CD8-positive, alpha-beta memory T cell (primary cell): ENCODE measurements around the gene ZEB2. TPM values are rescaled to one million over a fixed set of nuclear protein-coding genes. Genes with fewer than 3 reads are reported as not detected.

Experiments
- CTCF ChIA-PET: fragments of 350-600 bp; sonication (Branson Sonifier 250); formaldehyde crosslinking; loops from one replicate; lab custom pipeline; 2021; ENCODE audit warnings: antibody characterized with exemption; lab: Charles Lee
- POLR2A ChIA-PET: fragments of 350-600 bp; sonication (Branson Sonifier 250); formaldehyde crosslinking; loops from one replicate; lab custom pipeline; 2021; ENCODE audit warnings: antibody characterized with exemption; lab: Charles Lee
- DNase-seq, 5 donors: peaks; one replicate each; pipeline versions ENCODE4 v3.0.0 to v3.0.0-alpha.2; 2020 to 2022; ENCODE audit warnings: mixed read lengths in 1 of 5
- H3K27ac ChIP-seq: one replicate; pipeline ENCODE4 v1.7.0; 2013; ENCODE audit warnings: low read depth, mild to moderate bottlenecking, low read length, moderate library complexity
- H3K27me3 ChIP-seq: 2 replicates; pipeline ENCODE4 v1.7.0; 2013; ENCODE audit warnings: low read length, mild to moderate bottlenecking; ENCODE audit not compliant: insufficient read depth, poor library complexity, severe bottlenecking
- H3K36me3 ChIP-seq: 2 replicates; pipeline ENCODE4 v1.7.0; 2013; ENCODE audit warnings: mild to moderate bottlenecking, low read length, moderate library complexity; ENCODE audit not compliant: insufficient read depth
- H3K4me1 ChIP-seq: 2 replicates; pipeline ENCODE4 v1.7.0; 2013; ENCODE audit warnings: mild to moderate bottlenecking, low read length, moderate library complexity; ENCODE audit not compliant: insufficient read depth
- H3K4me3 ChIP-seq: 2 replicates; pipeline ENCODE4 v1.7.0; 2013; ENCODE audit warnings: mild to moderate bottlenecking, low read length
- H3K9me3 ChIP-seq: 2 replicates; pipeline ENCODE4 v1.7.0; 2013; ENCODE audit warnings: mild to moderate bottlenecking, low read length
- H3K27ac Mint-ChIP-seq, 8 donors: one replicate each; pipeline ENCODE4 v1.8.0; 2020 to 2021; ENCODE audit warnings: mixed read lengths in 8 of 8, mild to moderate bottlenecking in 6 of 8, inconsistent platforms in 3 of 8, moderate library complexity in 3 of 8
- H3K27me3 Mint-ChIP-seq, 2 donors: one replicate each; pipeline ENCODE4 v1.8.0; 2020 to 2021; ENCODE audit warnings: mixed read lengths in 2 of 2, mild to moderate bottlenecking in 1 of 2, moderate library complexity in 1 of 2
- H3K36me3 Mint-ChIP-seq, 3 donors: one replicate each; pipeline ENCODE4 v1.8.0; 2020 to 2021; ENCODE audit warnings: mixed read lengths in 3 of 3, inconsistent platforms in 1 of 3, mild to moderate bottlenecking in 1 of 3
- H3K4me1 Mint-ChIP-seq, 3 donors: one replicate each; pipeline ENCODE4 v1.8.0; 2020 to 2021; ENCODE audit warnings: mixed read lengths in 3 of 3, inconsistent platforms in 1 of 3, mild to moderate bottlenecking in 1 of 3
- H3K4me3 Mint-ChIP-seq, 7 donors: one replicate each; pipeline ENCODE4 v1.8.0; 2020 to 2021; ENCODE audit warnings: mixed read lengths in 7 of 7, mild to moderate bottlenecking in 6 of 7, moderate library complexity in 4 of 7, inconsistent platforms in 2 of 7
- H3K9me3 Mint-ChIP-seq, 5 donors: one replicate each; pipeline ENCODE4 v1.8.0; 2020 to 2022; ENCODE audit warnings: mixed read lengths in 5 of 5, mild to moderate bottlenecking in 3 of 5, moderate library complexity in 2 of 5, inconsistent platforms in 1 of 5
- polyA plus RNA-seq: library from polyadenylated mRNA; unstranded; fragments of 300-500 nt; fragmentation: Illumina TruSeq; gene quantifications from one replicate; pipeline ENCODE4 v1.2.3, GENCODE V29; 2021
- total RNA-seq, 2 experiments: library from RNA; stranded (reverse); gene quantifications; one replicate each; pipeline ENCODE4 v1.2.3, GENCODE V29; 2021

The ZEB2 gene
- total and polyA plus RNA-seq, 3 experiments from 2014 or later: 20.6 to 35.8 (median 32.7) TPM

- H3K36me3 ChIP-seq: no peaks in the 10 kb centered on the region
- H3K27ac ChIP-seq: no peak overlapping the region
- Mint-ChIP-seq H3K9me3 (no peaks in the 10 kb centered on the region), H3K27me3 (peaks cover 0 to 2% of the 10 kb centered on the region in 2 donors), H3K27ac (no peak overlapping the region), H3K4me3 (no peak overlapping the region), H3K4me1 (peaks cover 0 to 5% (median 0%) of the 10 kb centered on the region in 3 donors), H3K36me3 (peaks cover 6 to 24% (median 6%) of the 10 kb centered on the region in 3 donors)
- H3K27me3 ChIP-seq: no peaks in the 10 kb centered on the region
- ChIA-PET POLR2A (no interaction called here), CTCF (no interaction called here)
- no peak for DNase-seq
- H3K9me3 ChIP-seq: no peaks in the 10 kb centered on the region
- no peak overlapping the region for H3K4me3 ChIP-seq
- no peaks in the 10 kb centered on the region for H3K4me1 ChIP-seq
Observed at GRCh38 chr2:144390424-144391020, 129.4 kb downstream of the ZEB2 start.

- Histone ChIP-seq H3K4me1 (no peaks in the 10 kb centered on the region), H3K27ac (no peak overlapping the region), H3K27me3 (no peaks in the 10 kb centered on the region), H3K4me3 (no peak overlapping the region), H3K36me3 (no peaks in the 10 kb centered on the region), H3K9me3 (no peaks in the 10 kb centered on the region)
- H3K9me3 Mint-ChIP-seq: no peaks in the 10 kb centered on the region
- H3K4me3 Mint-ChIP-seq: no peak overlapping the region
- H3K4me1 Mint-ChIP-seq: peaks cover 0 to 5% (median 0%) of the 10 kb centered on the region in 3 donors
- POLR2A ChIA-PET: no interaction called here
- no peak for DNase-seq
- no peak overlapping the region for H3K27ac Mint-ChIP-seq
- H3K36me3 Mint-ChIP-seq: peaks cover 3 to 19% (median 6%) of the 10 kb centered on the region in 3 donors
- peaks cover 0 to 2% of the 10 kb centered on the region in 2 donors for H3K27me3 Mint-ChIP-seq
- CTCF ChIA-PET: no interaction called here
Observed at GRCh38 chr2:144389930-144390311, 130.0 kb downstream of the ZEB2 start.

GRCh38 chr2:144389151-144389929 lies 130.6 kb downstream of the ZEB2 start:
- H3K36me3 Mint-ChIP-seq: peaks cover 3 to 19% (median 6%) of the 10 kb centered on the region in 3 donors
- H3K4me3 Mint-ChIP-seq: no peak overlapping the region
- Histone ChIP-seq H3K4me1 (no peaks in the 10 kb centered on the region), H3K27me3 (no peaks in the 10 kb centered on the region), H3K27ac (no peak overlapping the region), H3K4me3 (no peak overlapping the region), H3K36me3 (no peaks in the 10 kb centered on the region), H3K9me3 (no peaks in the 10 kb centered on the region)
- peaks cover 0 to 2% of the 10 kb centered on the region in 2 donors for H3K27me3 Mint-ChIP-seq
- H3K27ac Mint-ChIP-seq: no peak overlapping the region
- CTCF ChIA-PET: no interaction called here
- H3K9me3 Mint-ChIP-seq: no peaks in the 10 kb centered on the region
- POLR2A ChIA-PET: interaction anchor here (0.9 kb wide), 1 partner anchor 1131 kb away, joined by 3 read pairs; no protein-coding TSS in a partner anchor
- peaks cover 0 to 7% (median 0%) of the 10 kb centered on the region in 3 donors for H3K4me1 Mint-ChIP-seq
- DNase-seq: no peak

GRCh38 chr2:144385381-144385780 lies 134.5 kb downstream of the ZEB2 start:
- no peak overlapping the region for H3K4me3 ChIP-seq
- no peak overlapping the region for H3K4me3 Mint-ChIP-seq
- peaks cover 28 to 37% (median 32%) of the 10 kb centered on the region in 3 donors for H3K4me1 Mint-ChIP-seq
- peak overlapping the region in 1 of 8 donors; percentile 14 for H3K27ac Mint-ChIP-seq
- DNase-seq: no peak
- H3K9me3 ChIP-seq: no peaks in the 10 kb centered on the region
- H3K36me3 ChIP-seq: no peaks in the 10 kb centered on the region
- H3K9me3 Mint-ChIP-seq: no peaks in the 10 kb centered on the region
- H3K27me3 ChIP-seq: no peaks in the 10 kb centered on the region
- ChIA-PET POLR2A (no interaction called here), CTCF (no interaction called here)
- peaks cover 0 to 6% (median 0%) of the 10 kb centered on the region in 3 donors for H3K36me3 Mint-ChIP-seq
- H3K27ac ChIP-seq: no peak overlapping the region
- peaks cover 0 to 2% of the 10 kb centered on the region in 2 donors for H3K27me3 Mint-ChIP-seq
- peaks cover 14% of the 10 kb centered on the region for H3K4me1 ChIP-seq

- Histone ChIP-seq H3K4me1 (peaks cover 14% of the 10 kb centered on the region), H3K4me3 (no peak overlapping the region), H3K27me3 (no peaks in the 10 kb centered on the region), H3K36me3 (no peaks in the 10 kb centered on the region), H3K9me3 (no peaks in the 10 kb centered on the region), H3K27ac (no peak overlapping the region)
- no peak for DNase-seq
- ChIA-PET POLR2A (no interaction called here), CTCF (interaction anchor here (0.8 kb wide), 1 partner anchor 121 kb away, joined by 3 read pairs; no protein-coding TSS in a partner anchor)
- H3K4me1 Mint-ChIP-seq: peaks cover 28 to 37% (median 32%) of the 10 kb centered on the region in 3 donors
- no peaks in the 10 kb centered on the region for H3K9me3 Mint-ChIP-seq
- H3K4me3 Mint-ChIP-seq: no peak overlapping the region
- H3K36me3 Mint-ChIP-seq: peaks cover 0 to 5% (median 0%) of the 10 kb centered on the region in 3 donors
- H3K27me3 Mint-ChIP-seq: peaks cover 0 to 2% of the 10 kb centered on the region in 2 donors
- peak overlapping the region in 4 of 8 donors; percentile 1 to 77 (median 9) for H3K27ac Mint-ChIP-seq
Observed at GRCh38 chr2:144383571-144384100, 136.3 kb downstream of the ZEB2 start.

GRCh38 chr2:144382849-144383248 lies 137.1 kb downstream of the ZEB2 start:
- Mint-ChIP-seq H3K27ac (peak overlapping the region in 6 of 8 donors; percentile 0 to 70 (median 60)), H3K9me3 (no peaks in the 10 kb centered on the region), H3K27me3 (peaks cover 0 to 2% of the 10 kb centered on the region in 2 donors), H3K36me3 (peaks cover 0 to 2% (median 0%) of the 10 kb centered on the region in 3 donors), H3K4me3 (peak overlapping the region in 6 of 7 donors; percentile 0 to 65 (median 34)), H3K4me1 (peaks cover 28 to 37% (median 32%) of the 10 kb centered on the region in 3 donors)
- Histone ChIP-seq H3K27me3 (no peaks in the 10 kb centered on the region), H3K9me3 (no peaks in the 10 kb centered on the region), H3K4me3 (no peak overlapping the region), H3K36me3 (no peaks in the 10 kb centered on the region), H3K27ac (no peak overlapping the region), H3K4me1 (peaks cover 14% of the 10 kb centered on the region)
- DNase-seq: peak in 4 of 5 donors; percentile 4 to 84 (median 66)
- ChIA-PET CTCF (no interaction called here), POLR2A (interaction anchor here (1.0 kb wide), 1 partner anchor 128 kb away, joined by 4 read pairs; no protein-coding TSS in a partner anchor)

- H3K9me3 Mint-ChIP-seq: no peaks in the 10 kb centered on the region
- H3K4me3 Mint-ChIP-seq: no peak overlapping the region
- Histone ChIP-seq H3K9me3 (no peaks in the 10 kb centered on the region), H3K27ac (no peak overlapping the region), H3K27me3 (no peaks in the 10 kb centered on the region), H3K36me3 (no peaks in the 10 kb centered on the region), H3K4me1 (peaks cover 14% of the 10 kb centered on the region), H3K4me3 (no peak overlapping the region)
- H3K4me1 Mint-ChIP-seq: peaks cover 28 to 37% (median 32%) of the 10 kb centered on the region in 3 donors
- H3K36me3 Mint-ChIP-seq: peaks cover 0 to 2% (median 0%) of the 10 kb centered on the region in 3 donors
- ChIA-PET POLR2A (no interaction called here), CTCF (no interaction called here)
- H3K27me3 Mint-ChIP-seq: peaks cover 0 to 2% of the 10 kb centered on the region in 2 donors
- H3K27ac Mint-ChIP-seq: peak overlapping the region in 4 of 8 donors; percentile 24 to 69 (median 48)
- no peak for DNase-seq
Observed at GRCh38 chr2:144381716-144382115, 138.2 kb downstream of the ZEB2 start.
